ENCODE data around the gene ROBO1.
A peak's percentile ranks its signal among the peaks of the same experiment; 100 is the strongest.

Gene ROBO1

DNA sequence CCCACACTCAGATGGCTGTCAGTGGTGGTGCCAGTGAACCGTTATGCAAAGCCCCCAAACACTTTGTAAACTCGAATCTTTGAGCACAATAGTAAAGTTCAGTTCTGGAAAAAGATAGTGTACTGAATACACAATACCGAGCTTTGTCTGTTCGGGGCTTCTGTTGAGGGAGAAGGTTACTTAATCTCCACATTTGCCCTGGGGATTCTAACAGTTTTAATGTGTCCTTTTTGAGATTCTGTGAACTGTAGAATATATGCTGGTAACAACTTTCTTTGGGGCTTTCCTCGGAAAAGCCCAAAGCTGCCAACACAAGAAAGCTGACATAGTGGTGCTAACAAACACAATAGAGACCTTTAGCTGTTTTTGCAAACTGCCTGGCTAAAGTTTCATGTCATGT is 686.5 kb downstream of the ROBO1 start:
- DNase-seq (ENCODE audit: low read depth in 2 of 2) = no peak

DNA sequence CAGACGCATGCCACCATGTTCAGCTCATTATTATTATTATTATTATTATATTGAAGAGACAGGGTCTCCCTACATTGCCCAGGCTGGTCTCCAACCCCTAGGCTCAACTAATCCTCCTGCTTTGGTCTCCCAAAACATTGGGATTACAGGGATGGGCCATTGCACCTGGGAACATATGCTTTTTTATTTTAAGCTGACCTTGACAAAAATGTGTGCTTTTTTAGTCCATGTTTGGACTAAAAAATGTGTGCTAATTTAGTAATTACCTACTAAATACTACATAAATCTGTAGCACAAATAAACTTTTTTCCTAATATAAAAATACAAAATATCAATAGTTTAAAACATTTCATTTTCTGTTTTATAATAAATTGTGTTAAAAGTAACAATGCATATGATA is 693.2 kb downstream of the ROBO1 start:
- no peak for DNase-seq (ENCODE audit: low read depth in 2 of 2)

DNA sequence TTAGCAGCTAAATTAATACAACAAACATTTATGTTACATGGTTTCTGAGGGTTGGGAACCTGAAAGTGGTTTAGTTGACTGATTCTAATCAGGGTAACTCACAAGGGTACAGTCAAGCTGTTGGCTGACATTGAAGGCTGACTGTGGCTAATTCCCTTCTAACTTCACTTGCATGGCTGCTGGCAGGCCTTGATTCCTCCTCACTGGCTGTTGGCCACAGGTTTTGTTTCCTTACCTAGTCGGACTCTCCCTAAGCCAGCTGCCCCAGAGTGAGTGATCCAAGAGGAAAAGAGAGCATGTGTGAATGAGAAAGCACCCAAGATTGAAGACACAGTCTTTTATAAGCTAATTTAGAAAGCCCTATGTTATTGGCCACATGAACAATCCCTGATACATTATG is 700.1 kb downstream of the ROBO1 start:
- DNase-seq (ENCODE audit: low read depth in 2 of 2) = no peak

DNA sequence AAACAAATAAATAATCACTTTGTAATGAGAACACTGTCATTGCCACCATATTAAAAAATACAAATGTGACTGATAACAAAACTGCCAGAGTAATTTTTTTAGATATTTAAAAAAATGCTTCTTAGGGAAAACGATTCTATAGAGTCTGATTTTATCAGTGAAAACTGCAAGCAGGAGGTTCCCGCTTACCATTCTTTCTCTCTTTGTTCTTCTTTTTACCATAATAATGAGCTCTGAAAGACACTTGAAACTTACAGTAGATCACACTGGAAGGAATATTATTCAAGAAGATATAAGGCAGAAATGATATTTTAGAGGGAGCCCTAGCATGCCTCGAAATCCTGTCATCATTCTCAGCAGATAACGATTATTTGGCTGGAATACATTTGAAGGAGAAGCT is 701.3 kb downstream of the ROBO1 start:
- no peak for DNase-seq (ENCODE audit: low read depth in 2 of 2)

DNA sequence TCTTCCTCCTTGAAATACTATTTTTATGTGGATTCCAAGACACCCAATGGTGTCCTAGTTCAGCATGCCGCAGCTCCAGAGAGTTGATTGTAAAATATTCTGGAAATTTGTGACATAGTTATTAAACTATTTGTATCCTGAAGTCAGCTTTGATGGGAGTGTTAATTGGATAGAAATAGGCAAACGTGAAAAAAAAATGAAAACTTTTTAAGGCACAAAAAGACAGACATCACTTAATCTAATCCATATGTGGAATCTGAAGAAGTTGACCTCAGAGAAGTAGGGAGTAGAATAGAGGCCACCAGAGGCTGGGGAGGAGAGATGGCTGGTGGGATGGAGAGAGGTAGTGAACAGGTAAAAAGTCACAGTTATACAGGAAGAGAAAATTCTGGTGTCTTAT is 704.2 kb downstream of the ROBO1 start:
- DNase-seq (ENCODE audit: low read depth in 2 of 2) = no peak

DNA sequence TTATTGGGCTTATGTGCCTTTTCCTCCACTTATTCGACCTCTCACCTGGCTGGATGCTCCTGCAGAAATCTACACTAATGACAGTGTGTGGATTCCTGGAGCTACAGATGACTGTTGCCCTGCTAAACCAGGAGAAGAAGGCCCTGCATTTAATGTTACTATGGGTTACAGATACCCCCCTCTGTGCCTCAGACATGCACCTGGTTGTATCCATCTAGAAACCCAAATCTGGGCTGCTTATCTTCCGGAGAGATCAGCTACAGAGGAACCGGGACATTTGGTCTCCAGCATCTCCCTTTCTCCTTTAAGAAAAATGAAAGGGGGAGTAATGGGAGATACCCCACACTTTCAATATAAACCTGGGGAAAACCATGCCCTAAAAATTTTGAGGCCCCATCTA is 710.0 kb downstream of the ROBO1 start:
- no peak for DNase-seq (ENCODE audit: low read depth in 2 of 2)

DNA sequence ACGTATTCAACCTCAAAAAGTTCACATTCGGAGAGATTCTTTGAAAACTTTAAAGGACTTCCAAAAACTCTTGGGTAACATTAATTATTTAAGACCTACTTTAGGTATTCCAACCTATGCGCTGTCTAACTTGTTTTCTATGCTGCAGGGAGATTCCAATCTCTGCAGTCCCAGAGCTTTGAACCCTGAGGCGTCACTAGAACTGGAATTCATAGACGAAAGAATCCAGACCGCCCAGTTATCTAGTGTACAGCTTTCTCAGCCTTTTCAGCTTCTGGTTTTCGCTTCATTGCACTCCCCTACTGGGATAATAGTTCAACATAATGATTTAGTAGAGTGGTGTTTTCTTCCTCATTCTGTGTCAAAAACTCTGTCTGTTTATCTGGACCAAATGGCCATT is 711.3 kb downstream of the ROBO1 start:
- DNase-seq (ENCODE audit: low read depth in 2 of 2) = no peak

DNA sequence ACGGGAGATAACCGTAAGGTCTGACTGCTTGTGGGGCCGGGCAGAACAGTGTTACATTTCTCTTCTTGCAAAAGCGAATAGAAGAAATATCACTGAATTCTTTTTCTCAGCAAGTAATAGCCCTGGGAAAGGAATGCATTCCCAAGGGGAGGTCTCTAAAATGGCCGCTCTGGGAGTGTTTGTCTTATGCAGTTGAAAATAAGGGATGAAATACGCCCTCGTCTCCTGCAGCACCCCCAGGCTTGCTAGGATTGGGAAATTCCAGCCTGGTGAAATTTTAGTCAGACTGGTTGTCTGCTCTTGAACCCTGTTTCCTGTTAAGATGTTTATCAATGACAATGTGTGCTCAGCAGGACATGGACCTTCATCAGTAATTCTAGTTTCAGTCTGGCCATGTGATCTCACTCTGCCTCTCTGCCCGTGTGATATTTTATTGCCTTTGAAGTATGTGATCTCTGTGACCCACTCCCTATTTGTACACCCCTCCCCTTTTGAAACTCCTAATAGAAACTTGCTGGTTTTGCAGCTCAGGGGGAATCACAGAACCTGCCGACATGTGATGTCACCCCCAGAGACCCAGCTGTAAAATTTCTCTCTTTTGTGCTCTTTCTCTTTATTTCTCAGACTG is 715.6 kb downstream of the ROBO1 start:
- no peak for DNase-seq (ENCODE audit: low read depth in 2 of 2)

DNA sequence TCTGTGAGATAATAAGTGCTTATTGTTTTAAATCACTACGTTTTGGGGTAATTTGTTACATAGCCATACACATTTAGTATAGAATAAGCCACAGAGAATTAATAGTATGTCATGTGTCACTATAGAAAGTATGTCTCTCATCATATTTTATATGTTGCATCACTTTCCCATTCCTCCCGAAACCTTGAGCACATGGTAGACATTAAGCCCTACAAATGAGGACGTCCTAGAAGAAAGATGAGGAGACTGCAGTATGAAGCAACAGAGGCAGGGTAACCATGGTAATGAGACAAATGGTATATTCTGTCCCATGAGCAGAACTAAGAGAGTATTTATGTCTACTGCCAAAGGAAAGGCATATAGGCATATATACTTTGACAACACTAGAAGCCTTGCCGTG is 720.2 kb downstream of the ROBO1 start:
- DNase-seq (ENCODE audit: low read depth in 2 of 2) = no peak

DNA sequence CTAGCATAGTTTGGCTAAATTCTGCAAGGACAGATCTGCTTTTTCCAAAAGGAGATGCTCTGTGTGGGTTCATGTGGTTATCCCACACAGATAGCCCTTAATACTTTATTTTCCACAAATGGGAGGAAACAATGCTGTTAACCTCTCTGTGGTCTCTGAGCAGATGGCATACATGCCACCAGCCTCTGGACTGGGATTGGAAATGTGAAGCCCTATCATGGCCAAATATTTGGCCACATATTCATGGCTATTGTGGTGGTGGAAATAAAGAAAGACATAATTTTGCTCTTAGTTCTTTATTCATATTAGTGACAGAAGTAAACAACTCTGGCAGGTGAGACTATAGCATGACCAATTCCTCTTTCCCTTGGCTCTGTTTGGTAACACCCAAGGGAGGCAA is 726.2 kb downstream of the ROBO1 start:
- no peak for DNase-seq (ENCODE audit: low read depth in 2 of 2)

DNA sequence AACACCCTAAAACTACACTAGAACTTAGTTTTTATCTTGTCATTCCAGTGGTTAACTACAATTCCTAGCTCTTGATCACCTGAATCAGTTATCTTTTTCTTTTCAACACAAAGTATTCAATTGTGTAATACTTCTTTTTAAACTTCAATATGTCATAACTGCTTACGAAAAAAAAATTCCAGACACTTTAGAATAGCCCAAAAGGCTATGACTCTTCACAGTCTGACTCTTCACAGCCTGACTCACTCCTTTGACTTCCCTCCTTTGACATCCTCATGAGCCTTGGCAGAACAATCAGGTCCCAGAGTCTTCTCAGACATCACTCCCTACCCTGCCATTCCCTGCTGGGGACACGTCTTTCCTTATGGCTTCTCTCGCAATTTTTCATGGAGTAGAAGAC is 727.1 kb downstream of the ROBO1 start:
- DNase-seq (ENCODE audit: low read depth in 2 of 2) = no peak

DNA sequence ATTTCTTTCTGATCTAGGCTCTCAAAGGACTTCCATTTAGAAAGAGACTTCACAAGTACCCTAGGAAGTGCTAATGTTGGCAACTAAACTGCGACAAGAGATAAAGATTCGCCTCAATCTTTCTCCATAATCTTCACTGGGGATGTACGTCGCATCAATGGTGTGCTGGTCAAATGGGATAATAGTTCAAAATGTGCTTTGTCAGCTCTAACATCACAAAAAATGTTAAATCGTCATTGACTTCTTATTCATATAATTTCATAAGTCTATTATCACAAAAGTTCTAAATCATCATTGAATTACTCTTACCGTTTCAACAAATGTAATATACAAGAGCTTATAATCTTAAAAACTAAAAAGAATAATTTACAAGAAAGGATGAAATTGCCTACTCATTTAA is 727.7 kb downstream of the ROBO1 start:
- no peak for DNase-seq (ENCODE audit: low read depth in 2 of 2)

DNA sequence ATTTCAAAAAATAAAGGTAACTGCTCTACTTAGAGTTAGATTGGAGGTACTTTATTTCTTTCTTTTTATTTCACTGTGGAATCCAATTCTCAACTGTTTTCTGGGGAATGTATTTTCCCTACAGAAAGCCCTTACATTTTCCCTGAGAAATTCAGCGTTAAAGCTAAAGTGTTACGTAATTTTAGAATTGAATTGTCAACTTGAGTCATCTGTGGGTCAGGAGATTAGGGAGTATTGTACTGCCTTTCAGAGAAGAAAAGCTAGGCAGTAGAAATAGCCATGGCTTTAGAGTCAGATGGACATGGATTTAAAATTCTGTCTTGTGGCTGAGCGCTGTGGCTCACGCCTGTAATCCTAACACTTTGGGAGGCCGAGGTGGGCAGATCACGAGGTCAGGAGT is 728.6 kb downstream of the ROBO1 start:
- no peak for DNase-seq (ENCODE audit: low read depth in 2 of 2)

DNA sequence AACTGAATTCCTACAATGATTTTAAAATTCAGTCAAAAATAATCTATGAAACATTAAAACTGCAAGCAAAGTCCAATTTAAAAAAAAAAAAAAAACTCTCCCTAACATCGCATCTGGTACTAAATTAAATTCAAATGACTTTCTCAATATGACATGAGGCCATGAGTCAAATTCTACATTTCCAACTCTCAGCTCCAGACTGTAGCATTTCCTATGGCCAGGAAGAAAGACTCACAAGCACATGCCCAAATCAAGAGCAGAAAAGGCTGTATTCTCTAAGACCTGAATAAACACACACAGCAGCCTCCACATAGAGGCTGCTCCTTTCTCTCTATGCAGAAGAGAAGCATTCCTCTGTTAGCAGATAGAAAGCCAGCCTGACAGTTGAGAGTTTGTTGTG is 729.2 kb downstream of the ROBO1 start:
- DNase-seq (ENCODE audit: low read depth in 2 of 2) = no peak

DNA sequence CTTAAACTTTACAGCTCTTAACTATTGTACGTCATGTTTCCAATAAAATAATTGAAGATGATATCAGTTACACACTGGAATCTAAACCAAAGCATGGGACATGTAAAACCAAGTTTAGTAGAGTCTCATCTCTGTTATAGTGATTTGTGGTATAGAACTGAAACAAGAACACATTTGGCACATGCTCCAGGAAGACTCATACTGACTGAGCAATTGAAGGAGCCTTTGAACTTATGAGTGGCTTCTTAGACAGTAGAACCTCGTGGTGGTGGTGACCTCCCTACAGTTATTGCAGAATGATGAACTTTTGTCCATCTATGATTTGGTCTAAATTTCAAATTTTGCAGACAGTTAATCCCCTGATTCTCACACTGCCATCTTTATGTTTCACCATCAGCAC is 729.7 kb downstream of the ROBO1 start:
- DNase-seq (ENCODE audit: low read depth in 2 of 2) = no peak

DNA sequence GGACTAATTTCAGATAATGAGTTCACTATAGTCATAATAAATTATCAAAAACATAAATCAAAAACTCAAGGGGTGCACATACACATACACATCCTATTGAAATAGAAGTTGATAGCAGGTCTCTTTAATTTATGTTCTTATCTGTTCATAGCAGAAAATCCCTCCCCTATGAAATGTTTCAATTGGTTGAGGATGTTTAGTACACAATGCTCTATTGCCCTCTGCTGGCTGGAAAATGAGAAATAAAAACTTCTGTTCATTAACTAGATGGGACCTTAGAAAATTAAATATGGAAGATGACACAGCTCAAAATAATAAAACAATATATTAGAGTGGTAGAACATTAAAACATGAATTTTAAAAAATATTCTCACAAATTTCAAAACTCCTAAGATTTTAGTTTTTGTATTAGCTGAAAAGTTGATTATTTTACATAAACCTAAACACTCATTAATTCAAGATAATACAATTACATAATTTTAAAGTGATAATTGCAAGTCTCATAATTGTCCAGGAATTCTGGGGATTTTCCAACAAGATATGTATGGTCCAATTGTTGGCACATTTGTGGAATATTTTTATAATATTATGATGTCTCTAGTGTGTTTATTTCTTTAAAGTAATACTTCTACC is 735.0 kb downstream of the ROBO1 start:
- no peak for DNase-seq (ENCODE audit: low read depth in 2 of 2)

DNA sequence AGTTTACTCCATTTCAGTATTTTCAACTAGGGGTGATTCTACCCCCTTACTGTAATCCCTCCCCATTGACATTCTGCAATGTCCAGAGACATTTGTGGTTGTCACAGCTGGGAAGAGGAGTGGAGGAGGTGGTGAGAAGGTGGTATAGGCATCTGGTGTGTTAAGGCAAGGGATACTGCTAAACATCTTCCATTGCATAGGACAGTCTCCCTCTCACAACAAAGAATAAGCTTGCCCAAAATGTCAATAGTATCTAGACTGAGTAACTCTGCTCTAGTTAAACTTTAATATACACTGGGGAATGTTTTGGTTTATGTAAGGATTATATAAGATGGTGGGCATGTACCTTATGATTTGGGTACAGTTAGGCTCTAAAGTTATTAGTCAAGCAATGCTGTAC is 737.6 kb downstream of the ROBO1 start:
- no peak for DNase-seq (ENCODE audit: low read depth in 2 of 2)

DNA sequence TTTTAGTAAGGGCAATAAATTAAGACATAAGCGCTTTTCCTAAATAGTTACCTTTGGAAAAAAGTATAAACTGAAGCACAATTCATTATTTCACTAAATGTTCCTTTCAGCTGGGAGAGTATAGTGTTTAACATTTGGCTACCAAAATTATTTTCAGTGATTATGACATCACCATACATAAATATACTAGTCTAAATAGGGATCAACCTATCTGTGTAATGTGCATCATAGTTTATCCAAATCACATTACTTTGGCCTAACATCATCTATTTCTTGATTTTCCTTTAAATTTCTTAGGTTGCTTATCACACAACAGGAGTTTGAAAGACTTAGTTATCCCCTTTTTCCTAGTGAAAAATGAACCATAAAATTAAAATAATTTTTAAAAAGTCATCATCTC is 738.9 kb downstream of the ROBO1 start:
- DNase-seq (ENCODE audit: low read depth in 2 of 2) = no peak

DNA sequence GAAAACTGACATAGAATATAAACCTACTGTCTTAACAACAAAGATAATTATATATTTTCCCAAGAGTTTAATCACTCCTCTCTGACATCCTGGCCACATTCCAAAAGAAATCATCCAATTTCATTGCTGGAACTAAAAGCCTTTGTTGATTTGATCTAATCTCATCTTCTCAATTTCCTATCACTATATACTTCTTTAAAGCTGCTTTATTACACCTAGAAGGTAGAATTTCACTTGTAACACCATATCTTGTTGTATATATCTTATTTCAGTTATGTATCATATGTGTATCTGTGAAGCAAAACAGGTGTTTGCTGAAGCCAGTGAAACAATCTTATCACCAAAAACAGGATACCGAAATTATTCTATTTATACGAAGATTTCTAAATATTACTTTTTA is 740.2 kb downstream of the ROBO1 start:
- no peak for DNase-seq (ENCODE audit: low read depth in 2 of 2)

DNA sequence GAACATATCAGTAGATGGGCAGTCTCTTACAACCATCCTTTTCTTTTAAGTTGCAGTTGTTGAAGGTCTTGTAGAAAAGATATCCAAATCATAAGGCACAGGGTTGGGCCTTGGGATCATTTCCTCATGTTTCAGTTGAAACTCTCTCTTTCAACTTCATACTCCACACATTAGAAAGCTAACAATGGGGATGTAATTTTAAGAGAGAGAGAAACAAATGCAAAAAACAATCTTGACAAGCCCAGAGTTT is 747.9 kb downstream of the ROBO1 start:
- DNase-seq (ENCODE audit: low read depth in 2 of 2) = no peak

DNA sequence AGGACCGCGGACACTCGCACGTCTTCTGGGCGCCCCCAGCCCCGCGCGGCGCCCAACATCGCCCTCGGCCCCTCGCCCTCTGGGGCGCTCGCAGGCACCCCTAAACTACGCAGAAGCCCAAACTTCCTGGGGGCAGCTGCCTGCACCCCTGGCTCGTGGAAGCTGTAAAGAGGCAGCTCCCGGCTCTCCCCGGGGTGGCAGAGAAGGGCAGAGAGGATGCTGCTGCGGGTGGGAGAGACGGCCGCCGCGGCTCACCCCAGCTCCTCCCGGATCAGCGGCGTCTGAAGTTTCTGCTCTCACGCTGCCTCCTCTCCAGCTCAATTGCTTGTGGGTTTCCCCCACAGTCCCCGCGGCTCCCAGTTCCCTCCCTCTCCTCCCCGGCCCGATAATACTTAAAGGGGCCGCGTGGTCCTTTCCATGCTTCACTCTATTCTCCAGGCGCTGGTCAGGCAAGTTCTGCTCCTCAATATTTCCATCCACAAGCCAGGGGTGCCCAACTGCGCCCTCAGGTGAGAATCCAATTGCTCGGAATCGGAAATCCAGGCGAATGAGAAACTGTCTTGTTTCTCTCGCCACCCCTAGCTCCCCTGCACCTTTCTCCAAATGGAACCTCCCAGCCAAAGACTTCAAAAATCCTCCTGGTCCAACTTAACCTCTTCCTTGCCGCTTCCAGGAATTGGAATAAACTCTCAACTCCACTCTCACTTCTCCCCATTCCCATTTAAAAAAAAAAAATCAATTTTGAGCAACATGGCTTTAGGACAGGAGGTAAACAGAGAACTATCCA is 748.5 kb downstream of the ROBO1 start:
- peak in 1 of 2 donors; percentile 2 for DNase-seq (ENCODE audit: low read depth in 2 of 2)

DNA sequence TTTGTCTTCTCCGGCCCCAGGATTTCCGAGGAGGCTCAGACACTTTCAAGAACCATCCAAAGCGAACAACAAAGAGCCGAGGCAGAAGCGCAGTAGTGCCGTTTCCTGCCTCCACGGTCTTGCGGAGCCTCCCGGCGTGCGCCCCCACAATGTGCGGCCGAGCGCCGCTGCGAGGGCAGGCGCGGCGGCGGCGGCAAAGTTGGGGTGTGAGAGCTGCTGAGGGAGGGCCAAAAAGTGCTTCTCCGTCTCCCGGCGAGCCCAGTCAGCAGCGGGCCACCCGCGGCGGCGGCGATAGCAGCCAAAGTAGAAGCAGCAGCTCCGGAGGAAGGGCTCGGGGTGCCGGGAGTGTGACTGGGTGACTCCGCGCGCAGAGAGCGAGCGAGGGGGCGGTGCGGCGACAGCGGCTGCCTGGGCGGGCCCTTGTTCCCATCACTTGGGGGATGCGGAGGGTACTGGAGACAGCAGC is 749.1 kb downstream of the ROBO1 start:
- no peak for DNase-seq (ENCODE audit: low read depth in 2 of 2)

DNA sequence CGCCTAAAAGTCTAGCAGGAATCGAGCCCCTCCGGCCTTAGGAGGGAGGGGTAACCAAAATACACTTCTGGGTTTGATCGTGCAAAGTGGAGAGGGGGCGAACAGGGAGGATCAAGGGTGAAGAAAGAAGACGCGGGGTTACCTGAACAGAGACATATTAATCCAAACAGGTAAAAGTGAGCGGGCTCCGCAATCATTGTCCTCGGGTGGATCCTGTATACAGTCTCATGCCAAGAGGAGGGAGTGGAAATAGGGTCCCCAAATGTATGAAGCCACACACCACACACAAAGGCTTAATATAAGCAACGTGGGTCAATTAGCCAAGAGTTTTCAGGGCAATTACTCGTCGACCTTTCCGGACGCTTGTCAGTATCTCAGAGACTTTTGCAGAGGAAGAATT is 749.5 kb downstream of the ROBO1 start:
- DNase-seq (ENCODE audit: low read depth in 2 of 2) = no peak
